Thoracic aorta (tissue), 2 donors: ENCODE measurements around the gene HSPB2. TPM values are rescaled to one million over a fixed set of nuclear protein-coding genes. Genes with fewer than 3 reads are reported as not detected.
A peak's percentile ranks its signal among the peaks of the same experiment; 100 is the strongest.

Experiments used
- ATAC-seq: fragments of 150-250 bp; one replicate; pipeline ENCODE4 v1.8.0; 2017; ENCODE audit warnings: low read depth; ENCODE audit not compliant: insufficient number of reproducible peaks, low FRiP score
- DNase-seq: peaks from one replicate; pipeline ENCODE4 v3.0.0-alpha.2; 2020; ENCODE audit warnings: low spot score
- H3K27ac ChIP-seq, 2 donors: fragments of 200-600 bp; sonication (generic); 1 replicate in 1 of 2; 2 replicates in 1 of 2; pipeline ENCODE4 v1.5.1; 2016; ENCODE audit warnings: mild to moderate bottlenecking in 2 of 2, moderate library complexity in 2 of 2
- H3K27me3 ChIP-seq: fragments of 200-600 bp; sonication (generic); replicated peaks from 2 replicates; pipeline ENCODE4 v1.6.0; 2016; ENCODE audit warnings: mild to moderate bottlenecking; ENCODE audit not compliant: insufficient read depth
- H3K36me3 ChIP-seq: fragments of 200-600 bp; sonication (generic); one replicate; pipeline ENCODE4 v1.5.1; 2016
- H3K4me1 ChIP-seq, 2 donors: fragments of 200-600 bp; sonication (generic); 1 replicate in 1 of 2; 2 replicates in 1 of 2; pipeline versions ENCODE4 v1.5.1 to v1.6.0; 2016; ENCODE audit warnings: low read depth in 2 of 2, mild to moderate bottlenecking in 1 of 2; ENCODE audit not compliant: control insufficient read depth in 1 of 2
- H3K4me3 ChIP-seq: fragments of 200-600 bp; sonication (generic); 2 replicates; pipeline ENCODE4 v1.5.1; 2016; ENCODE audit warnings: mild to moderate bottlenecking
- H3K9me3 ChIP-seq: fragments of 200-600 bp; sonication (generic); 2 replicates; pipeline ENCODE4 v1.5.1; 2016
- total RNA-seq, 2 donors: library from RNA; depleted of rRNA; stranded (reverse); fragments of >200 nt; gene quantifications; one replicate each; pipeline versions ENCODE4 v1.1.0 to v1.2.3, GENCODE V29; 2016
- TF ChIP-seq, protein P1 (sequence below): fragments of 200-600 bp; sonication (generic); IDR thresholded peaks from one replicate; pipeline ENCODE4 v1.5.1; 2019; ENCODE audit warnings: antibody characterized with exemption

Gene HSPB2
- 1 to 10 TPM; 2.2 to 3.1 TPM for total RNA-seq

DNA sequence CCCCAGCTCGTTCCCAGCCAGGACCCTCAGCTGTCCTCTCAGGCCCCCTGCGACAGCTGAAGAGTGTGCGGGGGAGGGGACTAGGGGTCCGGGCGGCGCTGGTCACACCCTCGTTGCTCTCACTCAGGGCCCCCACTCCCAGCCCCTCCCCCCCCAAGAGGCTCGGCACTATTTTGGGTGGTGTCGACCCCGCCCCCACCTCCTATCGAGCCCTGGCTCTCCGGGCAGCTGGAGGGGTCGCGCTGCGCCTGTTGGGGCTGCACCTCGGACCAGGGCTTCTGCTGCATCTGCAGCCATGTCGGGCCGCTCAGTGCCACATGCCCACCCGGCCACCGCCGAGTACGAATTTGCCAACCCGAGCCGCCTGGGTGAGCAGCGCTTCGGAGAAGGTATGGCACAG is at the start of gene HSPB2:
Gene HSPB2, plus strand, starts transcription at position 200 of the 400 bp plus-strand sequence. Its CDS starts 96 bp downstream, at position 296.
- DNase-seq = no peak
- Histone ChIP-seq H3K27me3 (no peaks in the 10 kb centered on the region), H3K36me3 (no peaks in the 10 kb centered on the region), H3K4me1 (peaks cover 7 to 40% of the 10 kb centered on the region in 2 donors), H3K4me3 (peak within 1 kb of the TSS; percentile 76), H3K27ac (peak within 1 kb of the TSS; percentile 99 to 100), H3K9me3 (no peaks in the 10 kb centered on the region)
- ATAC-seq = no peak
- TF ChIP-seq, protein P1, sequence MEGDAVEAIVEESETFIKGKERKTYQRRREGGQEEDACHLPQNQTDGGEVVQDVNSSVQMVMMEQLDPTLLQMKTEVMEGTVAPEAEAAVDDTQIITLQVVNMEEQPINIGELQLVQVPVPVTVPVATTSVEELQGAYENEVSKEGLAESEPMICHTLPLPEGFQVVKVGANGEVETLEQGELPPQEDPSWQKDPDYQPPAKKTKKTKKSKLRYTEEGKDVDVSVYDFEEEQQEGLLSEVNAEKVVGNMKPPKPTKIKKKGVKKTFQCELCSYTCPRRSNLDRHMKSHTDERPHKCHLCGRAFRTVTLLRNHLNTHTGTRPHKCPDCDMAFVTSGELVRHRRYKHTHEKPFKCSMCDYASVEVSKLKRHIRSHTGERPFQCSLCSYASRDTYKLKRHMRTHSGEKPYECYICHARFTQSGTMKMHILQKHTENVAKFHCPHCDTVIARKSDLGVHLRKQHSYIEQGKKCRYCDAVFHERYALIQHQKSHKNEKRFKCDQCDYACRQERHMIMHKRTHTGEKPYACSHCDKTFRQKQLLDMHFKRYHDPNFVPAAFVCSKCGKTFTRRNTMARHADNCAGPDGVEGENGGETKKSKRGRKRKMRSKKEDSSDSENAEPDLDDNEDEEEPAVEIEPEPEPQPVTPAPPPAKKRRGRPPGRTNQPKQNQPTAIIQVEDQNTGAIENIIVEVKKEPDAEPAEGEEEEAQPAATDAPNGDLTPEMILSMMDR = no peak

- Histone ChIP-seq H3K4me3 (peak overlapping the region; percentile 90), H3K27ac (no peak overlapping the region), H3K36me3 (peaks cover 12% of the 10 kb centered on the region), H3K9me3 (no peaks in the 10 kb centered on the region), H3K27me3 (no peaks in the 10 kb centered on the region), H3K4me1 (peaks cover 0 to 22% of the 10 kb centered on the region in 2 donors)
- TF ChIP-seq, protein P1 = no peak
- DNase-seq (no peak), ATAC-seq (no peak)
Measured at GRCh38 chr11:111870113-111870512, 42.4 kb upstream of the HSPB2 start.

DNA sequence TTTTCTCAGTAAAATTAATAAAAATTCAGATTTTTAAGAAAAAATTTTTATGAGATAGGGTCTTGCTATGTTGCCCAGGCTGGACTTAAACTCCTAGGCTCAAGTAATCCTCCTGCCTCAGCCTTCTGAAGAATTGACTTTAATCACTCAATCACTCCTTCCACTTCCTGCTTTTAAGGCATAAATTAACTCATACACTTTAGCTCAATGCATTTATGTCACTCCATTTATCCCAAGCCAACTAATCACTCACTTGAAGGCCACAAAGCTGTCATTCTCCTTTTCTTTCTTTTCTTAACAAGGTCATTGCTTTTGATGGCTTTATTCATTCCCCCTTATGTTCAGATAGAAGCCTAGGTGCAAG is 42.0 kb upstream of the HSPB2 start:
- no peaks in the 10 kb centered on the region for H3K9me3 ChIP-seq
- peak overlapping the region; percentile 90 for H3K4me3 ChIP-seq
- no peak for DNase-seq
- H3K27me3 ChIP-seq = no peaks in the 10 kb centered on the region
- TF ChIP-seq, protein P1 = no peak
- peak overlapping the region; percentile 87 for H3K27ac ChIP-seq
- H3K36me3 ChIP-seq = peaks cover 12% of the 10 kb centered on the region
- peaks cover 0 to 22% of the 10 kb centered on the region in 2 donors for H3K4me1 ChIP-seq
- ATAC-seq = no peak

DNA sequence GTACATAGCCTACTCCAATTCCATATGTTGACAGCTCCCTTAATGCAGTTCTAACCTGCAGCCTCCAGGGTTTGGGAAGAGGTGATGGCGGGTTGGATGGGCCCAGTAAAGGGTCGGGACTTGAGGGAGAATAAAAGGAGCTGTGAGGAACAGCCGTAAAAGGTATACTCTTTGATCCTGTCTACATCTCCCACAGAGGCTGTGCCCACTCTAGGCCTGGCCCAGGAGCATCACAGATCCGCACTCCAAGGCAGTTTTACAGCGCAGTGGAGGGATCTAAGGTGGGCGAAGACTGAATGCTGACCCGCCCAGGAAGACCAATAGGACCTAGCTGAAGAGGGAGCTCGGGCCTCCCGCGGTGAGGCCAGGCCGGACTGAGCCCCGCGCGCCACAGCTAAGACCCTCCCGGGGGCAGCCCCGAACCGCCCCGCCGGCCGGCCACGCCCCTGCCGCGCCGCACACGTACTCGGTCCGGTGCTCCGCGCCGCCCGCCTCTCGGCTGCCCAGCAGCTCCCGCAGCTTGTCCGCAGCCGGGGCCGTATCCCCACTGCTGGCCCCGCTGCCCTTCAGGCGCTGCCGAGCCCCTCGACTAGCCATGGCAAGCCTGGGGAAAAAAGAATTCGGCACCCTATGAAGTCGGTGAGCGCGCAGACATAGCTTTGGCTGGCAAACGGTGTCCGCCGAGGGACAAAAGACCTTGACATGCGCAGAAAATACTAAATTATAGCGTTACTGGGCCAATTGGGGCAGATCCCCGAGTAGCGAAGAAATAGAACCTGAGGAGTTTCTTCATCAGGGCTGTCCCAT is 41.4 kb upstream of the HSPB2 start, which contains the start of gene ALG9:
Gene ALG9, minus strand, starts transcription at position 696 of the 807 bp plus-strand sequence. Its CDS starts 99 bp downstream, at position 597.
- Histone ChIP-seq H3K4me1 (peaks cover 0 to 22% of the 10 kb centered on the region in 2 donors), H3K9me3 (no peaks in the 10 kb centered on the region), H3K27ac (peak within 1 kb of the TSS; percentile 87), H3K36me3 (peaks cover 9% of the 10 kb centered on the region), H3K4me3 (peak within 1 kb of the TSS; percentile 90), H3K27me3 (no peaks in the 10 kb centered on the region)
- TF ChIP-seq, protein P1 = peak; percentile 22
- ATAC-seq (peak; percentile 66), DNase-seq (peak; percentile 47)

- Histone ChIP-seq H3K4me1 (peaks cover 0 to 22% of the 10 kb centered on the region in 2 donors), H3K4me3 (peak overlapping the region; percentile 90), H3K9me3 (no peaks in the 10 kb centered on the region), H3K27ac (peak overlapping the region; percentile 87), H3K36me3 (peaks cover 8% of the 10 kb centered on the region), H3K27me3 (no peaks in the 10 kb centered on the region)
- ATAC-seq (no peak), DNase-seq (no peak)
- TF ChIP-seq, protein P1 = no peak
Measured at GRCh38 chr11:111871693-111872161, 40.8 kb upstream of the HSPB2 start.
